Thyroid gland (tissue), 4 donors: ENCODE data around the gene LRRFIP2. TPM values are rescaled to one million over a fixed set of nuclear protein-coding genes. Genes with fewer than 3 reads are reported as not detected.
"Not testable (repeated sequence)": the region's sequence is repeated elsewhere in the genome, so short reads cannot be mapped to it uniquely, and the experiment has no call there.

Experiments
- DNase-seq, 2 donors: peaks; one replicate each; pipeline ENCODE4 v3.0.0-alpha.2; 2019
- H3K27ac ChIP-seq, 3 donors: fragments of 200-600 bp; sonication (generic); 1 replicate in 2 of 3; 2 replicates in 1 of 3; pipeline ENCODE4 v1.5.1; 2016 to 2019; ENCODE audit warnings: mild to moderate bottlenecking in 1 of 3, moderate library complexity in 1 of 3
- H3K27me3 ChIP-seq: fragments of 200-600 bp; sonication (generic); one replicate; pipeline ENCODE4 v1.5.1; 2019
- H3K36me3 ChIP-seq, 2 donors: fragments of 200-600 bp; sonication (generic); one replicate each; pipeline ENCODE4 v1.5.1; 2016 to 2019
- H3K4me1 ChIP-seq, 2 donors: fragments of 200-600 bp; sonication (generic); one replicate each; pipeline ENCODE4 v1.5.1; 2017 to 2019
- H3K4me3 ChIP-seq, 3 donors: fragments of 200-600 bp; sonication (generic); replicated peaks in 1 of 3; 1 replicate in 2 of 3; 2 replicates in 1 of 3; pipeline ENCODE4 v1.5.1; 2016; ENCODE audit warnings: mild to moderate bottlenecking in 1 of 3
- H3K9me3 ChIP-seq: fragments of 200-600 bp; sonication (generic); one replicate; pipeline ENCODE4 v1.5.1; 2017
- POLR2A ChIP-seq, 2 donors: fragments of 450-650 bp; IDR thresholded peaks; one replicate each; pipeline ENCODE4 v1.6.1; 2017; ENCODE audit warnings: antibody characterized with exemption in 2 of 2, mild to moderate bottlenecking in 2 of 2, moderate library complexity in 1 of 2
- WGBS, 2 donors: methylation state at CpG; one replicate each; pipeline ENCODE4 v1.1.5; 2017; 5-methylcytosine and 5-hydroxymethylcytosine counted together
- intact Hi-C: fragments of 100-400 bp; cut with DNase I; formaldehyde crosslinking; loops from one replicate; pipeline ENCODE4 v1.15.1; 2023
- total RNA-seq, 4 donors: library from RNA; depleted of rRNA; stranded (reverse); fragments of >200 nt; gene quantifications; one replicate each; pipeline ENCODE4 v1.2.3, GENCODE V29; 2016
- TF ChIP-seq, protein P1 (sequence below), 6 experiments: fragments of 200-600 bp in 3 of 6; fragments of 450-650 bp in 3 of 6; sonication (generic) in 3 of 6; IDR thresholded peaks; one replicate each; pipeline ENCODE4 v1.5.1; 2016 to 2019; ENCODE audit warnings: antibody characterized with exemption in 6 of 6, mild to moderate bottlenecking in 2 of 6, inconsistent platforms in 1 of 6, moderate library complexity in 1 of 6

Gene LRRFIP2, protein sequence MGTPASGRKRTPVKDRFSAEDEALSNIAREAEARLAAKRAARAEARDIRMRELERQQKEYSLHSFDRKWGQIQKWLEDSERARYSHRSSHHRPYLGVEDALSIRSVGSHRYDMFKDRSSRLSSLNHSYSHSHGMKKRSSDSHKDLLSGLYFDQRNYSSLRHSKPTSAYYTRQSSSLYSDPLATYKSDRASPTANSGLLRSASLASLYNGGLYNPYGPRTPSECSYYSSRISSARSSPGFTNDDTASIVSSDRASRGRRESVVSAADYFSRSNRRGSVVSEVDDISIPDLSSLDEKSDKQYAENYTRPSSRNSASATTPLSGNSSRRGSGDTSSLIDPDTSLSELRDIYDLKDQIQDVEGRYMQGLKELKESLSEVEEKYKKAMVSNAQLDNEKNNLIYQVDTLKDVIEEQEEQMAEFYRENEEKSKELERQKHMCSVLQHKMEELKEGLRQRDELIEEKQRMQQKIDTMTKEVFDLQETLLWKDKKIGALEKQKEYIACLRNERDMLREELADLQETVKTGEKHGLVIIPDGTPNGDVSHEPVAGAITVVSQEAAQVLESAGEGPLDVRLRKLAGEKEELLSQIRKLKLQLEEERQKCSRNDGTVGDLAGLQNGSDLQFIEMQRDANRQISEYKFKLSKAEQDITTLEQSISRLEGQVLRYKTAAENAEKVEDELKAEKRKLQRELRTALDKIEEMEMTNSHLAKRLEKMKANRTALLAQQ
- total RNA-seq = 100 to 1,000 TPM in 1 of 4 donors, 10 to 100 TPM in 3; 86.4 to 147 (median 93.8) TPM

DNA sequence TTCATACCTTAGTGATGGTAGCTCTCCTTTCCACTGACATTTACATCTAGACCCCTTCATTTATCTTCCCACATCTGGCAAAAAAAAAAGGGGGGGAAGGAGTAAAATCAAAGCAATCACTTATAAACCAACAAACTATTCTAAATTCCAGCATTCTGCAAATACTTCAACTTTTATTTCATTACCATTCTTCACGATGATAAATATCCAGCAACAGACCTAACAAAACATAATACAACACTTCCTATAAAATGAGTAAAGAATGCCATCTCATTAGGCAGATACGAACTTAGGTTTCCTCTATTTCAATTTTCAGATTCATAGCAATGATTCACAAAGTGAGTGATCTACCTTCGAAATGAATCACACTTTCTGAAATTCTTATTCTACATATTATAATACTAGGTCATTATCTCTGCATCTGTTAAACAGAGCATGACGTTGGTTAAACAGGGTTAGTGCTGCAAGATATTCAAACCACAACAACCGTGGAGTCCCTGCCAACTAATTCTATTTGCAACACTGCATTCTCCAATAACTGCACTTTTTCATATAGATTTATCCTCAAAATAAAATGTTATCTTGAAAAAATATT lies at the start of gene LRRFIP2:
LRRFIP2 (minus strand) TSS at position 51 of the 595 bp plus-strand sequence. CDS start 25,599 bp downstream, outside the sequence.
- Histone ChIP-seq H3K27ac (peak within 1 kb of the TSS; percentile 87 to 97 (median 91)), H3K27me3 (no peaks in the 10 kb centered on the region), H3K4me1 (peaks cover 16 to 32% of the 10 kb centered on the region in 2 donors), H3K9me3 (no peaks in the 10 kb centered on the region), H3K36me3 (no peaks in the 10 kb centered on the region), H3K4me3 (peak within 1 kb of the TSS; percentile 88 to 94 (median 94))
- DNase-seq = no peak
- intact Hi-C loops = no loop called here
- 15 to 16% methylated on average over 5 of the region's 5 CpGs for WGBS, 2 donors
- TF ChIP-seq, protein P1, sequence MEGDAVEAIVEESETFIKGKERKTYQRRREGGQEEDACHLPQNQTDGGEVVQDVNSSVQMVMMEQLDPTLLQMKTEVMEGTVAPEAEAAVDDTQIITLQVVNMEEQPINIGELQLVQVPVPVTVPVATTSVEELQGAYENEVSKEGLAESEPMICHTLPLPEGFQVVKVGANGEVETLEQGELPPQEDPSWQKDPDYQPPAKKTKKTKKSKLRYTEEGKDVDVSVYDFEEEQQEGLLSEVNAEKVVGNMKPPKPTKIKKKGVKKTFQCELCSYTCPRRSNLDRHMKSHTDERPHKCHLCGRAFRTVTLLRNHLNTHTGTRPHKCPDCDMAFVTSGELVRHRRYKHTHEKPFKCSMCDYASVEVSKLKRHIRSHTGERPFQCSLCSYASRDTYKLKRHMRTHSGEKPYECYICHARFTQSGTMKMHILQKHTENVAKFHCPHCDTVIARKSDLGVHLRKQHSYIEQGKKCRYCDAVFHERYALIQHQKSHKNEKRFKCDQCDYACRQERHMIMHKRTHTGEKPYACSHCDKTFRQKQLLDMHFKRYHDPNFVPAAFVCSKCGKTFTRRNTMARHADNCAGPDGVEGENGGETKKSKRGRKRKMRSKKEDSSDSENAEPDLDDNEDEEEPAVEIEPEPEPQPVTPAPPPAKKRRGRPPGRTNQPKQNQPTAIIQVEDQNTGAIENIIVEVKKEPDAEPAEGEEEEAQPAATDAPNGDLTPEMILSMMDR (IDR thresholded peaks at IDR 0.05) = no peak
- no peak for TF ChIP-seq POLR2A (IDR thresholded peaks at IDR 0.05)

DNA sequence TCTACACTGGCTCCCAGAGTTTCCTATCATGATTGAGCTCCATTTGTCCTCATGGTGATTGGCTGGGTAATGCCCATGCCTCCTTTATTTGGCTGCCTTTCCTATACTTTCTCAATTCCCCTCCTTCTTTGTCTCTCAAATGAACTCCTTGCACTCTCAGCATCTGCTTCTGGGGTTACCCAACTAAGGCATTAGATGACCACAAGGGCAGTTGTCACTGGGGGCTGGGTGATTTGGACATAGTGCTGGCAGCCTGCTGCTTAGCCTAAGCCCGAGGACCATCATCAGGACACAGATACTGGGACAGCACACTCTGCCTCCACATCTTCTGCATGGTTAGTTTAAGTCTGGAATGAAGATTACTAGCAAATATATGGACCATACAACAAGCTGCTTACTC lies 49.2 kb upstream of the LRRFIP2 start:
- Histone ChIP-seq H3K36me3 (no peaks in the 10 kb centered on the region), H3K4me3 (no peak overlapping the region), H3K27me3 (no peaks in the 10 kb centered on the region), H3K9me3 (no peaks in the 10 kb centered on the region), H3K27ac (no peak overlapping the region), H3K4me1 (peaks cover 4 to 13% of the 10 kb centered on the region in 2 donors)
- no peak for DNase-seq
- intact Hi-C loops = no loop called here
- TF ChIP-seq, protein P1 (IDR thresholded peaks at IDR 0.05) = no peak
- no peak for TF ChIP-seq POLR2A (IDR thresholded peaks at IDR 0.05)
- WGBS, 2 donors = 93 to 94% methylated on average over 1 of the region's 1 CpG

DNA sequence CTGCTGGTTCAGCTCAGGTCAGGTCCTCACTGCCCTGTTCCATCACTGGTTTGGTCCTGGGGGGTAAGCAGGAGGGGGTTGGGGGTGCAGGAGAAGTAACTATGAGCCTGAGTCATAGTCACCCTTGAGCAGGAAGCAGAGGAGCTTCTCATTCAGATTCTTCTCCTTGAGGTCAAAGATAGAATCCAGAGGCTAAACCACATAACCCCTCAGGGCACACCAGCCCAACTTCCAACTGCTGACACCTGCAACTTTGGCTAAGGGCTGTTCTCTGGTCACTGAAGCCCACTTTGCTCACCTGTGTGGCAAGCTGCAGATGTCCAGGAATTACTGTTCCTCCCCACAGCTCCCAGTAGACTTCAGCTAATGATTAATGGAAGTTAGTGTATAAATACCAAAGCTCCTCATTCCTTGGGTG lies 48.8 kb upstream of the LRRFIP2 start:
- intact Hi-C loops = no loop called here

DNA sequence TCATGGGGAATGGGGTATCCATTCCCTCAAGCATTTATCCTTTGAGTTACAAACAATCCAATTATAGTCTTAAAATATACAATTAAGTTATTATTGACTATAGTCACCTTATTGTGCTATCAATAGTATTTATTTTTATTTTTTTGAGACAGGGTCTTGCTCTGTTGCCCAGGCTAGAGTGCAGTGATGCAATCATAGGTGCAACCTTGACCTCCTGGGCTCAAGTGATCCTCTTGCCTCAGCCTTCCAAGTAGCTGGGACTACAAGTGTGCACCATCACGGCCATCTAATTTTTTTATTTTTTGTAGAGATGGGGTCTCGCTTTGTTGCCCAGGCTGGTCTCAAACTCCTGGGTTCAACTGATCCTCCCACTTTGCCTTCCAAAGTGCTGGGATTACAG lies 48.2 kb upstream of the LRRFIP2 start:
- H3K36me3 ChIP-seq, H3K27ac ChIP-seq, H3K4me3 ChIP-seq, H3K27me3 ChIP-seq, H3K9me3 ChIP-seq, intact Hi-C loops, DNase-seq: not testable (repeated sequence)
- H3K4me1 ChIP-seq = peaks cover 8 to 11% of the 10 kb centered on the region in 2 donors
- WGBS, 2 donors = 83 to 86% methylated on average over 2 of the region's 2 CpGs

More for the DNA sequence above, 48.8 kb upstream of the LRRFIP2 start:
- Histone ChIP-seq H3K9me3 (no peaks in the 10 kb centered on the region), H3K36me3 (no peaks in the 10 kb centered on the region), H3K27ac (no peak overlapping the region), H3K27me3 (no peaks in the 10 kb centered on the region), H3K4me3 (no peak overlapping the region), H3K4me1 (peaks cover 8 to 13% of the 10 kb centered on the region in 2 donors)
- TF ChIP-seq POLR2A (IDR thresholded peaks at IDR 0.05) = no peak
- TF ChIP-seq, protein P1 (IDR thresholded peaks at IDR 0.05) = no peak
- DNase-seq = no peak

DNA sequence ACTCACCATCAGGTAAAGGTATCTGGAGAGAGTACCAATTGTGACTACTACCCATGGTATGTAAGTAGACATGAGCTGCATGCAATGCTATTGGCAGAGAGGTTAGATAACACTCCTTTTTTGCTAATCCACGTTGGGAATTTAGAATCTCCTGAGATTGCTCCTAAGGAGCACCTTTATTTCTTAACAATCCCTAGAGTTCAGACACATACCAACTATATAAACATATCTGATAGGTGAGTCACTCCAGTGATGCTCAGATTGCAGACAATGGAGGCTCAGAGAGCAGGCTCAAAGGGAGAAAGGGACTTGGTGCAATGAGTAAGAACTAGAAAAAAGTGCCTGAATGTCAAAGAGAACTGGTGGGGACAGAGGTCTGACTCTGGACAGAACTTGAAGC lies 47.0 kb upstream of the LRRFIP2 start:
- Histone ChIP-seq H3K9me3 (no peaks in the 10 kb centered on the region), H3K27ac (no peak overlapping the region), H3K4me1 (peaks cover 8 to 11% of the 10 kb centered on the region in 2 donors), H3K36me3 (no peaks in the 10 kb centered on the region), H3K4me3 (no peak overlapping the region), H3K27me3 (no peaks in the 10 kb centered on the region)
- 74 to 86% methylated on average over 1 of the region's 1 CpG for WGBS, 2 donors
- no peak for DNase-seq
- no peak for TF ChIP-seq POLR2A (IDR thresholded peaks at IDR 0.05)
- TF ChIP-seq, protein P1 (IDR thresholded peaks at IDR 0.05) = no peak
- intact Hi-C loops = no loop called here
